Measurements from ENCODE around the gene SQSTM1. TPM values are rescaled to one million over a fixed set of nuclear protein-coding genes. Genes with fewer than 3 reads are reported as not detected.

Gene SQSTM1
- total RNA-seq, 4 donors from 2014 or later: 416 to 877 (median 516) TPM

- no peak for TF ChIP-seq CTCF (IDR thresholded peaks at IDR 0.05; ENCODE audit: low read depth)
These were observed 42.9 kb downstream of the SQSTM1 start for GRCh38 chr5:179863449-179864085.

GRCh38 chr5:179864686-179865085 lies 44.0 kb downstream of the SQSTM1 start:
- no peak for TF ChIP-seq CTCF (IDR thresholded peaks at IDR 0.05; ENCODE audit: low read depth)

- no peak for TF ChIP-seq CTCF (IDR thresholded peaks at IDR 0.05; ENCODE audit: low read depth)
These were observed 45.0 kb downstream of the SQSTM1 start for GRCh38 chr5:179865491-179866240.

GRCh38 chr5:179866241-179867078 lies 45.8 kb downstream of the SQSTM1 start:
- no peak for TF ChIP-seq CTCF (IDR thresholded peaks at IDR 0.05; ENCODE audit: low read depth)

GRCh38 chr5:179867079-179867465 lies 46.4 kb downstream of the SQSTM1 start:
- no peak for TF ChIP-seq CTCF (IDR thresholded peaks at IDR 0.05; ENCODE audit: low read depth)

GRCh38 chr5:179867476-179867875 lies 46.8 kb downstream of the SQSTM1 start:
- TF ChIP-seq CTCF (IDR thresholded peaks at IDR 0.05; ENCODE audit: low read depth): no peak

- no peak for TF ChIP-seq CTCF (IDR thresholded peaks at IDR 0.05; ENCODE audit: low read depth)
These were observed 47.8 kb downstream of the SQSTM1 start for GRCh38 chr5:179868541-179868940.
